HCEC 1CT (cell line): ENCODE measurements around the gene SLC6A2.
"Not testable (repeated sequence)": the region's sequence is repeated elsewhere in the genome, so short reads cannot be mapped to it uniquely, and the experiment has no call there.

Experiments
- DNase-seq: peaks from one replicate; pipeline ENCODE4 v3.0.0-alpha.2; 2017

The SLC6A2 gene

GRCh38 chr16:55655897-55656681 is at the start of gene SLC6A2:
TSS of gene SLC6A2 (plus strand) at chr16:55655988. CDS start at chr16:55656695, 707 bp downstream.
- DNase-seq: no peak

GRCh38 chr16:55613613-55614335 is 42.0 kb upstream of the SLC6A2 start:
- DNase-seq: no peak

GRCh38 chr16:55615071-55615470 is 40.7 kb upstream of the SLC6A2 start:
- DNase-seq: no peak

- DNase-seq: not testable (repeated sequence)
Observed at GRCh38 chr16:55615670-55616069, 40.1 kb upstream of the SLC6A2 start.

- DNase-seq: no peak
Observed at GRCh38 chr16:55621771-55622170, 34.0 kb upstream of the SLC6A2 start.

GRCh38 chr16:55622272-55622671 is 33.5 kb upstream of the SLC6A2 start:
- DNase-seq: no peak

GRCh38 chr16:55622930-55623561 is 32.7 kb upstream of the SLC6A2 start:
- DNase-seq: no peak

GRCh38 chr16:55623640-55624039 is 32.1 kb upstream of the SLC6A2 start:
- DNase-seq: no peak

GRCh38 chr16:55624696-55625095 is 31.1 kb upstream of the SLC6A2 start:
- DNase-seq: no peak

- no peak for DNase-seq
Observed at GRCh38 chr16:55625843-55626242, 29.9 kb upstream of the SLC6A2 start.

- DNase-seq: no peak
Observed at GRCh38 chr16:55628306-55628968, 27.4 kb upstream of the SLC6A2 start.

GRCh38 chr16:55630774-55631173 is 25.0 kb upstream of the SLC6A2 start:
- no peak for DNase-seq

GRCh38 chr16:55632259-55632658 is 23.5 kb upstream of the SLC6A2 start:
- no peak for DNase-seq

GRCh38 chr16:55634193-55634592 is 21.6 kb upstream of the SLC6A2 start:
- no peak for DNase-seq

- DNase-seq: no peak
Observed at GRCh38 chr16:55638256-55638655, 17.5 kb upstream of the SLC6A2 start.

- no peak for DNase-seq
Observed at GRCh38 chr16:55640701-55641327, 15.0 kb upstream of the SLC6A2 start.

GRCh38 chr16:55641430-55642056 is 14.2 kb upstream of the SLC6A2 start:
- no peak for DNase-seq

GRCh38 chr16:55642611-55643010 is 13.2 kb upstream of the SLC6A2 start:
- no peak for DNase-seq

GRCh38 chr16:55643161-55643970 is 12.4 kb upstream of the SLC6A2 start:
- no peak for DNase-seq

GRCh38 chr16:55645986-55646385 is 9.8 kb upstream of the SLC6A2 start:
- no peak for DNase-seq

- DNase-seq: no peak
Observed at GRCh38 chr16:55647343-55647742, 8.4 kb upstream of the SLC6A2 start.
